GM13976 (cell line): ENCODE data around the gene SLC9A9.

Experiments
- DNase-seq: peaks from one replicate; pipeline ENCODE4 v3.0.0; 2012; ENCODE audit warnings: low spot score
- in situ Hi-C: fragments of 300-500 bp; cut with MboI; formaldehyde crosslinking; loops from one replicate; pipeline ENCODE4 v1.12.0; 2022; ENCODE audit warnings: low sequenced_read_pairs, mixed read lengths, inconsistent platforms; ENCODE audit not compliant: unreplicated experiment
- TF ChIP-seq, protein P1 (sequence below): IDR thresholded peaks from 2 replicates; pipeline ENCODE4 v1.5.1; 2012; ENCODE audit warnings: borderline replicate concordance, mild to moderate bottlenecking; ENCODE audit not compliant: insufficient read depth; ENCODE audit errors: extremely low read depth, missing control alignments, control extremely low read depth

The SLC9A9 gene

DNA sequence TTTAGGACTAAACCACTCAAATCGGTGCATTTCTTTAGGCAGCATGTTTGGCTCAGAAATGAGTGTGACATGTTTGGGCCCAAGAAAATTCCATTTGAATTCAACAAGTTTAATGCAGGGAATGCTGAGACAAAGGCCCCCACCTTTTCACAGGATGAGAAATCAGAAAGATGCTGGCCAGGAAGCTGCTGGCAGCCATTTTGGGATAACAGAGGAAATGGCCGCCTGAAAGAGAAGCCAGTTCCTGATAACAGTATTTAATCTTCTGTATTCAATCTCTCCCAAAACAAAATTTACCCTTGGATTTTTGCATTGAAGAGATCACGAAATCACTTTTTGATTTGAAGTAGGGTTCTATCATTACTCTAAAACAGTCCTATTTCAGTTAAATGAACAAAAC, 350.9 kb downstream of the SLC9A9 start:
- in situ Hi-C loops, result no loop called here
- DNase-seq, result no peak
- TF ChIP-seq, protein P1, sequence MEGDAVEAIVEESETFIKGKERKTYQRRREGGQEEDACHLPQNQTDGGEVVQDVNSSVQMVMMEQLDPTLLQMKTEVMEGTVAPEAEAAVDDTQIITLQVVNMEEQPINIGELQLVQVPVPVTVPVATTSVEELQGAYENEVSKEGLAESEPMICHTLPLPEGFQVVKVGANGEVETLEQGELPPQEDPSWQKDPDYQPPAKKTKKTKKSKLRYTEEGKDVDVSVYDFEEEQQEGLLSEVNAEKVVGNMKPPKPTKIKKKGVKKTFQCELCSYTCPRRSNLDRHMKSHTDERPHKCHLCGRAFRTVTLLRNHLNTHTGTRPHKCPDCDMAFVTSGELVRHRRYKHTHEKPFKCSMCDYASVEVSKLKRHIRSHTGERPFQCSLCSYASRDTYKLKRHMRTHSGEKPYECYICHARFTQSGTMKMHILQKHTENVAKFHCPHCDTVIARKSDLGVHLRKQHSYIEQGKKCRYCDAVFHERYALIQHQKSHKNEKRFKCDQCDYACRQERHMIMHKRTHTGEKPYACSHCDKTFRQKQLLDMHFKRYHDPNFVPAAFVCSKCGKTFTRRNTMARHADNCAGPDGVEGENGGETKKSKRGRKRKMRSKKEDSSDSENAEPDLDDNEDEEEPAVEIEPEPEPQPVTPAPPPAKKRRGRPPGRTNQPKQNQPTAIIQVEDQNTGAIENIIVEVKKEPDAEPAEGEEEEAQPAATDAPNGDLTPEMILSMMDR, result no peak

DNA sequence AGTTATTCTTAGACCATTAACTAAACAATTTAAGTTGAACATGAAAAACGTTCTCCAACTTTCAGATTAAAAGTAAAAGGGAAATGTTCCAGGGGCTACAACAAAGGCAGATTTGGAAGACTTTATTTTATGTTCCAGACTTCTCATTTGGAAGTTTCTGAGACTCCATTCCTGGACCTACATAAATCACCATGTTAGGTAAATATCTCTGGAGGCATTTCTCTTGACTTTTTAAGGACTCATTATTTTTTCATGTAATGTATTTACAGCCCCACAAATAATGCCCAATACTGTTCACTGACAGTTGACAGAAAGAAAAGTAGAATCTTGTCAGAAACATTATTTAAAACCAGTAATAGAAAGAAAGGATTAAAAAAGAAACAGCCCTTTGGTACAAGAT, 352.1 kb downstream of the SLC9A9 start:
- in situ Hi-C loops, result no loop called here
- TF ChIP-seq, protein P1, result no peak
- no peak for DNase-seq

- in situ Hi-C loops, result no loop called here
- TF ChIP-seq, protein P1, result no peak
- DNase-seq, result no peak
These were observed 352.7 kb downstream of the SLC9A9 start for GRCh38 chr3:143495527-143495926.

DNA sequence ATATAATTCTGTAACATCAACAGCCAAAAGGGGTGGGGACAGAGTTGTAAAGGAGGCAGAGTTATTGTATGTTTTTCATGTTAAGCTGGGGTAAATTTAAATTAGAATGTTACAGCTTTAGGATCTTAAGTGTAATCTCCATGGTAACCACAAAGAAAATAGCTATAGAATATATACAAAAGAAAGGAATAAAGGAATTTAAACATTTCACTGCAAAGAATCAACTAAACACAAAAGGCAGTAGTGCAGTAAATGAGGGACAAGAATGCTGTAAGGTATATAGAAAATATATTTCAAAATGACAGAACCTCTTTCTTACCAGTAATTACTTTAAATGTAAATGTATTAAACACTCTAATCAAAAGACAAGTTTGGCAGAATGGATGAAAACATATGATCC, 361.7 kb downstream of the SLC9A9 start:
- TF ChIP-seq, protein P1, result no peak
- in situ Hi-C loops, result no loop called here
- no peak for DNase-seq

DNA sequence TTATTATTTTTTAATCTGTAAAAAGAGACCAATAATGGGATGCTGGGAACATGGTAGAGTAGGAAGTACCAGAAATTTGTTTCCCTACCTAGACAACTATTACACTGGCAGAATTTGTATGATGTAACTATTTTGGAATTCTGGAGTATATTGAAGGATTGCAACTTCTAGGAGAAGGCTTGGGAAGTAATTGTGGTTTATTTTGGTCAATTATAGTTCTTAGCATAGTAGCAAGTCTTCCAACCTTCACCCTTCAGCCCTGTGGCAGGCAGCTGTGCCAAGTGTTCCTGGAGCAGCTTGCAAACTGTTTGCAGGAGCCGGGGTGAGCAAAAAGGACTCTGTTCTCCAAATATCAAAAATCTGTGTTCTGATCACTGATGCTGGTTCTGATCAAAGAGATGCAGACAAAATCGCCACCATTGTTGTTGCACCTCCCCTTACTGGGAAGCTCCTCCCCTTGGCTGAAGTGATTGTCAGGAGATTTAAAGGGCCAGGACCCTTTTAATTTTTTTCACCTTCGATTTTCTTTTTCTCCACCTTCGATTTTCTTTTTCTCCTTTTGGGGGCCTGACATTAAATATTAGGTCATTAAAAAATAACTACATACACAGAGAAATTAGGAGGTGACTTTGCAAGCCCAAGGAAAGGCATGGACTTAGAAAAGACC, 363.3 kb downstream of the SLC9A9 start:
- TF ChIP-seq, protein P1, result no peak
- in situ Hi-C loops, result no loop called here
- DNase-seq, result no peak

GRCh38 chr3:143483214-143483613, 365.1 kb downstream of the SLC9A9 start:
- TF ChIP-seq, protein P1, result no peak
- DNase-seq, result no peak
- in situ Hi-C loops, result no loop called here
